ES-I3 (cell line): ENCODE data around the gene CELA3A.
"Not testable (repeated sequence)": the region's sequence is repeated elsewhere in the genome, so short reads cannot be mapped to it uniquely, and the experiment has no call there.

Experiments used
- H3K36me3 ChIP-seq: 2 replicates; pipeline ENCODE4 v1.6.1; 2013; ENCODE audit warnings: mild to moderate bottlenecking, low read length, control low read depth, moderate library complexity; ENCODE audit not compliant: insufficient read depth
- H3K4me1 ChIP-seq: 2 replicates; pipeline ENCODE4 v1.6.1; 2013; ENCODE audit warnings: mild to moderate bottlenecking, control low read depth, low read length; ENCODE audit not compliant: insufficient read depth
- H3K9ac ChIP-seq: 2 replicates; pipeline ENCODE4 v1.6.1; 2013; ENCODE audit warnings: low read depth, mild to moderate bottlenecking, low read length, moderate library complexity
- H3K9me3 ChIP-seq: 2 replicates; pipeline ENCODE4 v1.6.1; 2013; ENCODE audit warnings: mild to moderate bottlenecking, low read length, moderate library complexity; ENCODE audit not compliant: control insufficient read depth, insufficient read depth

The CELA3A gene

DNA sequence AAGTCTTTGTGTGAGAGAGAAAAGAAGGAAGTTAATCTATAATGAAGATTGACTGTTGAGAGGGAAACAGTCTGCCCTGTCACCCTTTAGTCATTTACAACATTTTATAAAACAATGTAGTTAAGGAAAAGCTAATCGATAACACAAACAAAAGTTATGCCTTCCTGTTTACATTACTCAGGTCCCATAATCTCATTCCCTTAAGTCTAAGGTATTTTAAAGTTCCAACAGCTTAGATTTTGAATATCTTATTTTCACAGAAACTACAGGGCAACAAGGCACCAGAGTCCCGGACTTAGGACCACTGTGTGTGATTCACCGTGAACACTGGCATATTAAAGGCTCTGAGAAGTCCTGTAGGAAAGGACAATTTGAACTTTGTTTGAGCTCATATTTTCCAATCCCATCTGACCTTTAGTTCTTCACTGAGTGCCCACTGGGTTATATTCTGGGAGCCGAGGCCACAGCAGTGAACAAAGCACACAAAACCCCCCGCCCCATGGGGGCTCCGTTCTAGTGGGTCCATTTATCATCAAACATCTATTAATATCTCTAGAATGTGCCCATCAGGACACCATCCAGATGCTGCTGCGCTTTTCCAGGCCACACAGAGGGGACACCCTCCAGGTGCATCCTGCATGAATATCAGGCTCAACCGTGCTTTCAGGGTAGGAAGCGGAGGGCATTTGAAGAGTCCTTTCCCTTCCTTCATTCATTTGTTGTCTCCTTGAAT lies 3.4 kb upstream of the CELA3A start:
- not testable (repeated sequence) for H3K9me3 ChIP-seq, H3K4me1 ChIP-seq, H3K36me3 ChIP-seq, H3K9ac ChIP-seq

- not testable (repeated sequence) for H3K9ac ChIP-seq, H3K36me3 ChIP-seq, H3K9me3 ChIP-seq, H3K4me1 ChIP-seq
These were observed 2.7 kb upstream of the CELA3A start for GRCh38 chr1:21998624-21999294.

DNA sequence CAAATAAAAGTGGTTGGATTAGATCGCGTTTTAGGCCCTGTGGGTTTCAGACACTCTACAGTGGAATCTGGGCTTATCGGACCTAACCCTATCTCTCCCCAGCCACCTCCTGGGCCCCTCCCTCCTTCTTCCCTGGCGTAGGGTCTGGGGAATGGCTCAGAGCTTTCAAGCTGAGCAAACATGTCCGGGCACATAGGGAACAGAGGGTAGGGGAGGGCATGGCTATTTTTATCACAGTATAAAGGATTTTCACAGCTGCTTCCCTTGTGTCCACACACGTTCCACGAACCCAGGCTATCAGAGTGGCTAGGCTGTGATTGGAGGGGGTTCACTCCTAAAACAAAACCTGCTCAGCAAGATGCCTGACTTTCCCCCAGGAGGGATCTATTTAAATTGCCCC lies 1.8 kb upstream of the CELA3A start:
- H3K4me1 ChIP-seq, H3K36me3 ChIP-seq, H3K9me3 ChIP-seq, H3K9ac ChIP-seq: not testable (repeated sequence)

- not testable (repeated sequence) for H3K36me3 ChIP-seq, H3K9me3 ChIP-seq, H3K9ac ChIP-seq, H3K4me1 ChIP-seq
These were observed 1.0 kb downstream of the CELA3A start for GRCh38 chr1:22002461-22002860.

DNA sequence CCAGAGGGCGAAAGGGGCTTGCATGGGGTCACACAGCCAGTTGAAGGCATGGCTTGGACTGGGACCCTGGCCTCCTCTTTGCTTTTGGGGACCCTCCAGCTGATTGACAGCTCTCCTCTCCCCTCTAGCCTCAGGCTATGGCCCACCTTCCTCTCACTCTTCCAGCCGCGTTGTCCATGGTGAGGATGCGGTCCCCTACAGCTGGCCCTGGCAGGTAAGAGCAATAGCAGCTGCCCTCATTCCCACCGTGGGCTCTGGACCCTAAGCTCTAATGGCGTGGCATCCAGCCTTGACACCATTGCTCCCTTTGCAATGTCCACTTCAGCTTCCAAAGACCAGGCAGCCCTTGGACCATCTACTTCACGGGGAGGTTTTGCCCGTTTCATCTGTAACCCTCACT lies 1.4 kb downstream of the CELA3A start:
- H3K9me3 ChIP-seq, H3K9ac ChIP-seq, H3K4me1 ChIP-seq, H3K36me3 ChIP-seq: not testable (repeated sequence)

DNA sequence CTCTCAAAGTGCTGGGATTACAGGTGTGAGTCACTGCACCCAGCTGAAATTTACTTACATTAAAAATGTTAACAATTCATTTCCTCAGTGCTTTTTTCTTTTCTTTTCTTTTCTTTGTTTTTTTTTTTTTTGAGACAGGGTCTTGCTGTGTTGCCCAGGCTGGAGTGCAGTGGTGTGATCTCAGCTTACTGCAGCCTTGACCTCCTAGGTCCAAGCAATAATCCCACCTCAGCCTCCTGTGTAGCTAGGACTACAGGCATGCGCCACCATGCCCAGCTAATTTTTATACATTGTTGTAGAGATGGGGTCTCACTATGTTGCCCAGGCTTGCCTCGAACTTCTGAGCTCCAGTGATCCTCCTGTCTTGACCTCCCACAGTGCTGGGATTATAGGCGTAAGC lies 2.5 kb downstream of the CELA3A start:
- not testable (repeated sequence) for H3K9me3 ChIP-seq, H3K4me1 ChIP-seq, H3K9ac ChIP-seq, H3K36me3 ChIP-seq

GRCh38 chr1:22005261-22006149 lies 4.0 kb downstream of the CELA3A start:
- H3K9me3 ChIP-seq, H3K36me3 ChIP-seq, H3K9ac ChIP-seq, H3K4me1 ChIP-seq: not testable (repeated sequence)

- not testable (repeated sequence) for H3K9ac ChIP-seq, H3K9me3 ChIP-seq, H3K36me3 ChIP-seq, H3K4me1 ChIP-seq
These were observed 5.3 kb downstream of the CELA3A start for GRCh38 chr1:22006736-22007135.

DNA sequence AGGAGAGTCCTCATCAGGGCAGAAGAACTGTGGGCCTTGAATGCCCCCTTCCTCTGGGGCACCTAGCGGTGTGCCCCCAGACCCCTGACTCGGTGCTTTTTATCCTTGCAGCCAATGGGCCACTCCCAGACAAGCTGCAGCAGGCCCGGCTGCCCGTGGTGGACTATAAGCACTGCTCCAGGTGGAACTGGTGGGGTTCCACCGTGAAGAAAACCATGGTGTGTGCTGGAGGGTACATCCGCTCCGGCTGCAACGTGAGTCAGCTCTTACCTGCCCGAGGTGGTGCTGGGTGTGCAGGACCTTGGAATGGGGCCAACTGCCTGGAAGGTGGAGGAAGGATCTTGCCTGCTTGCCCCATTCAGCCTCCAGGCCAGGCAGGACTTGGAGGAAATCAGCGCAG lies 5.8 kb downstream of the CELA3A start:
- H3K4me1 ChIP-seq, H3K9ac ChIP-seq, H3K36me3 ChIP-seq, H3K9me3 ChIP-seq: not testable (repeated sequence)

DNA sequence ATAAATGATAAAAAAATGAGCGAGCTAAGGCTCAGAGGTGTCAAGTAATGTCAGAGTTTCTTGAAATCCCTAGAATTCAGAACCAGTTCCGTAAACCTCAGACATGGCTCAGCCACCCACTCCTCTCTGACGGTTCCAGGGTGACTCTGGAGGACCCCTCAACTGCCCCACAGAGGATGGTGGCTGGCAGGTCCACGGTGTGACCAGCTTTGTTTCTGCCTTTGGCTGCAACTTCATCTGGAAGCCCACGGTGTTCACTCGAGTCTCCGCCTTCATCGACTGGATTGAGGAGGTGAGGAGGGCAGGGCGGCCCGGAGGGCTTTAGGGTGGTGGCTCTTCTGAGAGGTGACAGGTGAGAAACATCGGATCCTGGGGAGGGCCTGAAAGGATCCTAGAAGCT lies 8.1 kb downstream of the CELA3A start:
- not testable (repeated sequence) for H3K4me1 ChIP-seq, H3K36me3 ChIP-seq, H3K9ac ChIP-seq, H3K9me3 ChIP-seq

DNA sequence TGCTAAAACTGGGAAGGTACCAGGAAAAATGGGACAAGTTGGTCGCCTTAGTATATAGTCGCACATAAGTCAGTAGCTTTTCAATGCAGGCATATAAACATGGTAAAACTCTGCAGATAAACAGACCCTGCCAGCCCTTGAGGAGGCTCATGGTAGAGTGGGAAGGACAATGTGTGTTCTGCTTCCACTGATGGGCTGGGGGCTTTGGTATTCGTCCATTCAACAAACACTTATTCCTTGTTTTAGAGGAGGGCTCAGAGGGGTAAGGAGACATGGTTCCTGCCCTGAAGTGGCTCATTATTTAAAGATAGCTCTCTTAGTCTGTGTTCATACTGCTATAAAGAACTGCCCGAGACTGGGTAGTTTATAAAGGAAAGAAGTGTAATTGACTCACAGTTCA lies 11.3 kb downstream of the CELA3A start:
- H3K4me1 ChIP-seq, H3K9ac ChIP-seq, H3K9me3 ChIP-seq, H3K36me3 ChIP-seq: not testable (repeated sequence)

GRCh38 chr1:22014575-22015206 lies 13.2 kb downstream of the CELA3A start:
- H3K4me1 ChIP-seq, H3K36me3 ChIP-seq, H3K9me3 ChIP-seq, H3K9ac ChIP-seq: not testable (repeated sequence)

GRCh38 chr1:22018583-22019559 lies 17.4 kb downstream of the CELA3A start:
- H3K9me3 ChIP-seq, result no peaks in the 10 kb centered on the region
- peaks cover 3% of the 10 kb centered on the region for H3K4me1 ChIP-seq
- H3K36me3 ChIP-seq, result no peaks in the 10 kb centered on the region
- H3K9ac ChIP-seq, result no peak overlapping the region

DNA sequence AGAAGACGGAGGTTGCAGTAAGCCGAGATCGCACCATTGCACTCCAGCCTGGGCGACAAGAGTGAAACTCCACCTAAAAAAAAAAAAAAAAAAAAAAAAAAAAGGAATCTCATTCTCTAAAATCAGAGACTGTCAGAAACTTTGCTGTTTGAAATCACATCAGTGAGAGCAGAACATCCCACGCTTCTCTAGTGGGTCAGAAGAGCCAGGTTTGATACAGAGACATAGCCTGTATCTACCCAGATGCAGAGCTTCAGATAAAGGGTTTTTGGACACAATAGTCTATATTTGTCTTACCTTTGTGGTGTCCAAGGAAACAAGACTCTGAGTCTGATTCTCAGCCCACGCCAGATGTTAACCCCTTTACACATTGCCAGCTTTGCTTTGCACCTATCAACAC lies 19.6 kb downstream of the CELA3A start:
- no peaks in the 10 kb centered on the region for H3K36me3 ChIP-seq
- peaks cover 7% of the 10 kb centered on the region for H3K4me1 ChIP-seq
- H3K9ac ChIP-seq, result no peak overlapping the region
- H3K9me3 ChIP-seq, result no peaks in the 10 kb centered on the region
